ENCODE results near the gene ARAP2.

GRCh38 chr4:36051634-36052033 lies 192.7 kb downstream of the ARAP2 start:
- TF ChIP-seq, protein P1, sequence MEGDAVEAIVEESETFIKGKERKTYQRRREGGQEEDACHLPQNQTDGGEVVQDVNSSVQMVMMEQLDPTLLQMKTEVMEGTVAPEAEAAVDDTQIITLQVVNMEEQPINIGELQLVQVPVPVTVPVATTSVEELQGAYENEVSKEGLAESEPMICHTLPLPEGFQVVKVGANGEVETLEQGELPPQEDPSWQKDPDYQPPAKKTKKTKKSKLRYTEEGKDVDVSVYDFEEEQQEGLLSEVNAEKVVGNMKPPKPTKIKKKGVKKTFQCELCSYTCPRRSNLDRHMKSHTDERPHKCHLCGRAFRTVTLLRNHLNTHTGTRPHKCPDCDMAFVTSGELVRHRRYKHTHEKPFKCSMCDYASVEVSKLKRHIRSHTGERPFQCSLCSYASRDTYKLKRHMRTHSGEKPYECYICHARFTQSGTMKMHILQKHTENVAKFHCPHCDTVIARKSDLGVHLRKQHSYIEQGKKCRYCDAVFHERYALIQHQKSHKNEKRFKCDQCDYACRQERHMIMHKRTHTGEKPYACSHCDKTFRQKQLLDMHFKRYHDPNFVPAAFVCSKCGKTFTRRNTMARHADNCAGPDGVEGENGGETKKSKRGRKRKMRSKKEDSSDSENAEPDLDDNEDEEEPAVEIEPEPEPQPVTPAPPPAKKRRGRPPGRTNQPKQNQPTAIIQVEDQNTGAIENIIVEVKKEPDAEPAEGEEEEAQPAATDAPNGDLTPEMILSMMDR (optimal IDR thresholded peaks at IDR 0.05 in 1 of 3, IDR thresholded peaks at IDR 0.05 in 1 of 3, conservative IDR thresholded peaks at IDR 0.05 in 1 of 3; ENCODE audit: extremely low read depth in 1 of 3, insufficient read depth in 2 of 3, low read length in 3 of 3), result no peak
- TF ChIP-seq EZH2 (IDR thresholded peaks at IDR 0.05; ENCODE audit: low read length), result no peak

All from keratinocyte (primary cell).